Measurements from ENCODE around the gene SPA17.

Gene SPA17

GRCh38 chr11:124673333-124674167 lies at the start of gene SPA17, which contains the start of gene SIAE:
SPA17 (plus strand) TSS chr11:124673904; CDS start chr11:124675265, 1,361 bp downstream.
SIAE (minus strand) TSS chr11:124673739; CDS start chr11:124673708, 31 bp downstream.
- peak; percentile 92 for DNase-seq

GRCh38 chr11:124625504-124626168 lies 48.1 kb upstream of the SPA17 start:
- DNase-seq: no peak

DNA sequence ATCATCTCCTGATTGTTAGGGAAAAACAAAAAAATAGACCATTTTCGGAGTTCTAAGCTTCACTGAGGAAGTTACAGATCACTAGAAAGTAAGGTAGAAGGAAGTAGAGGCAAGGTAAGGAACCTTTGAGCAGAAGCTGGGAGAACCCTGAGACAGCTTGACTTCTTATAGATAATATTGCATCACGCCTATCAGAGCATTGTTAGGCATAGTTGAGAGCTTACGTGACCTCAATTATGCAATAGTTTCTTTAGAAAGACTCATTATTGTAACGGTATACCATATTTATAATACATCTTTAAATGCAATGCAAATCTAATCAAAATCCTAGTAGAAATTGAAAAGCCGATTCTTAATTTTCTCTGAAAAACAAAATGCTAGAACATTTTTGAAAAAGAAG lies 46.2 kb upstream of the SPA17 start:
- no peak for DNase-seq

GRCh38 chr11:124629961-124630360 lies 43.7 kb upstream of the SPA17 start:
- DNase-seq: no peak

- DNase-seq: no peak
Observed at GRCh38 chr11:124633355-124633754, 40.3 kb upstream of the SPA17 start.

DNA sequence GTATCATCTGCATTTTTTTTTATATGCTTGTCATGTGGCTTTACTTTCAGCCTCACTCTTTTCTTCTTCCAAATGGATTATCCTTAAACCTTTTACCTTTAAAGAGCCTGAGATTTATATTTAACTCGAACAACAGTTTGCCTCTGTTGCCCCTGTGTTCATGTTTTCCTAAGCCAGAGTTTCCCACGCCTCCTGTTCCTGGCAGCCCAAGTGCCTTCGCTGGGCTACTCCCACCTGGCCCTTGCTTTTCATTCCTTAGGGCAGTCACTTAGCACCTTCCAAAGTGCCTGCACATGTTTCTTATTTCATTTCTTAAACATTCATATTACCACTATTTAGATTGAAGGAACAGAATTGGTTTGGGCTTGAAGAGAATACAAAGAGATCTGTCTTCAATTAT lies 37.8 kb upstream of the SPA17 start:
- no peak for DNase-seq

GRCh38 chr11:124638500-124638899 lies 35.2 kb upstream of the SPA17 start:
- no peak for DNase-seq

DNA sequence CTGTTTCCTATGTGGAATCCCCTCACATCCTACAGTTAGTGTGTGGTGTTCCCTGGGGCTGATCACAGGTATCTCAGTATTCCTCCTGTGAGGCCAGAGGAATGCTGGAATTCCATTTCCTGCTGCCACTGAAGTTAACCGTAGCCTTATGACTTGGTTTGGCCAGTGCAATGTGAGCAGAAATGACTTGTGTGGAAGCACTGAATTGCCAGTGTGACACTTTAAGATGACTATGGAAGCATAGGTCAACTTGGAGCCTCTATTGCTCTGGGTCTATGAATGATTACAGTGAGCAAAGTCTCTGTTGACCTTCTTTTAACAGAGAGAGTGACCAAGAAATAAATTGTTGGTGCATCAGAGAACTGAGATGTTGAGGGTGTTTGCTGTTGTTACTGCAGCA lies 34.5 kb upstream of the SPA17 start:
- no peak for DNase-seq

GRCh38 chr11:124640666-124641065 lies 33.0 kb upstream of the SPA17 start:
- DNase-seq: peak; percentile 36

DNA sequence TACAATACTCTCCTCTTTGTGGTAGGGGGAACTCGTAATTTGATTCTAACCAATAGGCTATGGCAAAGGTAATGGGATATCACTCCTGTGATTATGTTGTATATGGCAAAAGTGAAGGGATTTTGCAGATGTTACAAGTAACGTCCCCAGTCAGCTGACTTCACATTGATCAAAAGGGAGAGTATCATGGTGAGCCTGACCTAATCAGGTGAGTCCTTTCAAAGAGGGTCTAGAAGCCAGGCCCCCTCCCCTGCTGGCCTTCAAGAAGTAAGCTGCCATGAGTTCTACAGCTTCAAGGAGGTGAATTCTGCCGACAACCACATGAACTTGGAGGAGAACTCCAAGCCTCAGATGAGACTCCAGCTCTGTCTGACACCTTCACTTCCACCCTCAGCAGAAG lies 31.1 kb upstream of the SPA17 start:
- no peak for DNase-seq

GRCh38 chr11:124643042-124643604 lies 30.6 kb upstream of the SPA17 start:
- no peak for DNase-seq

- no peak for DNase-seq
Observed at GRCh38 chr11:124643605-124644425, 29.9 kb upstream of the SPA17 start.

DNA sequence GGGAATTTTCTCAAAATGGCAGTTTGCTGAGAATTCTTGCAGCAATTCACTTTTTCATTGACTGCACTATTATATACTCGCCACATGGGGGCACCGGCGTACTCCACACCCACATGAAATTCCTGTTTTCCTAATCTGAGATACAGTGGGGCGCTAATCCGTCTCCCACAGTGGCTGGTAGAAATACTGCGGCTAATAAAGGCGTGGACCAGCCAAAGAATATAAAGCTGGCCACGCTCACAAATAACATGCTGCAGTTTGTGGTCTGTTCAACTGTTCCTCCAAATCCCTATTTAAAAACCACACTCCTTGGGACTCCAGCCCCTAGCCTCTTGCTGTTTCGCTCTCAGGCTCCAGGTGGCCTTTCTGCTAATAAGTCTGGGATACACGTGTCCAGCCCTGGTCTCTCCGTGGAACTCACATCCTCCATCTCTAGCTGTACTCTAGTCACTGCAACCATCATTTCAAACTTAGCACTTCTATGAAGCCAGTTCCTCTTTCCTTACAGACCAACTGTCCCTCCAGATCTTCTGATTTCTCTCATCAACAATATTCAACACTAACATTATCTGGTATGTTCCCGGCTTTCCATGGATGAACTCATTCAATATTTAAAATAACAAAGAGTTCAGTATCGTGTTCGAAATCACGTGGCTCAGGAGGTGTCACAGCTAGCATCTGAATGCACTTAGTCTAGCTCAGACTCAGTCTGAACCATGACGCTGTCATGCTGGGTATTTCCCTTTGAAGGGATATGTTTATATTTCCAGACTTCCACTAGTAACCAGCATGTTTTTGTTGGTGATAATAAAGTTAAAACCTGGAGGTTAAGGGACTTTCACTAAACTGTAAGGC lies 29.1 kb upstream of the SPA17 start:
- peak; percentile 97 for DNase-seq

DNA sequence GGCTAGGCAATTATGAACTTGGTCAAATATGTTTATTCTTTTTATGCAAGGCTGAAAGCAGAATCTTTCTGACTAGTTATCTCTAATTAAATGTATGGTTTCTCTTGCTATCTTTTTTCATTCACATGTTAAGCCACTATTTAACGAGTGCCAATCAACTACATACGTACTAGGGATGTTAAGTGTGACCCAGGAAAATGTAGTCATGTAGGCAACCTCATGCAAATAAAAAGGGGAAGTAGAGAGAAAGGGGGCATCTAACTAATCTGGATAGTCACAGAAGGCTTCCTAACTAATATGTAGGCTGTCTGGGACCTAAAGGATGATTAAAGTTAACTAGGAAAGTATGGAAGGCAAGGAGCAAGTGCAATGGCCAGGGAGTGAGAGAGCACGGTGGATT lies 27.6 kb upstream of the SPA17 start:
- no peak for DNase-seq

- DNase-seq: no peak
Observed at GRCh38 chr11:124648610-124649009, 25.1 kb upstream of the SPA17 start.

- peak; percentile 75 for DNase-seq
Observed at GRCh38 chr11:124656774-124657630, 16.7 kb upstream of the SPA17 start.

DNA sequence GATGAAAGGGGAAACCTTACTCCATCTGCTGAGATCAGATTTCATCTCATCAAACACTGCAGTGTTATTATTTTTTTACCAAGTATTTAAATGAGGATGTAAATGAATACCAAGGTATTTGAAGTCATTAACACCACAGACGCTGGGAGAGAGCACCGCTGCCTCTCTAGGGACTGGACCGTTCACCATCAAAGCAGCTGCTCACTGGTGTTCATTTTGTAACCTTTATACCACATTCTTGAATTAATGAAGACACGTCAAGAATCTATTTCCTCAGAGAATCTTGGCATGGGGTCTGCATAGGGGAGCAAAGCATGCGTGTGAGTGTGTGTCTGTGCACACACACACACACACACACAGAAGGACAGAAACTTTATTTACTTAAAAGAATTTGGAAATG lies 15.8 kb upstream of the SPA17 start:
- DNase-seq: peak; percentile 99

DNA sequence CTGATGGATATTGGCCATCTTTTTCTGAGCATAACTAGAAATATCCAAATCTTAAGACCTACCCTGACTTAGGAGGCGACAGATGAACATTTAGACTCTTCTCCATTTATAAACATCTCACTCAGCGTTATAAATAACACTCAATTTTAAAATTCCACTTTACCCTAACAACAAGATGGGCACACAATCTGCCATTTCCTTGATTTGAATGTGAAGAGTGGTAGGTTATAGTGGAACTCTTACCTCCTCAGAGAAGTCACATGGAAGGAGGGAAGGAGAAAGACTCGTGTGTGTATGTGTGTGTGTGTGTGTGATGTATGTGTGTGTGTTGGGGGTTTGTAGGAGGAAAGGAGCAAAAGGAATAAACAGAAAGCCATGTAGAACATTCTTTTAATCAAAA lies 15.2 kb upstream of the SPA17 start:
- DNase-seq: no peak

- DNase-seq: no peak
Observed at GRCh38 chr11:124658986-124659385, 14.7 kb upstream of the SPA17 start.

DNA sequence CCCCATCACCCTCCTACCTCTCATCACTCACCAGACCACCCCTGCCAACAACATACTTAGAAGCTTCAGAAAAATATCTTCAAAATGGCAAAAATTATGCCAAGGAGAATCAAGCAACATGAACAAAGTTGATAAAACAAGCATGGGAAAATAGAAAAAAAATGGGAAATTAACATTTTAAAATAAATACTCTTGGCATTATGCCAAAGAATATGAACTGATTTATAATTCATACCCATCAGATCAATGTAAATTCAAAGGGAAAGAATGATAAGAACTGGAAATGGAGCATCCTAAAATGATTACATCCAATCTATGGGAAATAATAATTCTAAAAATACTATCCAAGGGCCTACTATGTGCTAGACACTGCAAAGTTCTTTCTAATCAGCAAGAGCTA lies 12.2 kb upstream of the SPA17 start:
- DNase-seq: no peak

DNA sequence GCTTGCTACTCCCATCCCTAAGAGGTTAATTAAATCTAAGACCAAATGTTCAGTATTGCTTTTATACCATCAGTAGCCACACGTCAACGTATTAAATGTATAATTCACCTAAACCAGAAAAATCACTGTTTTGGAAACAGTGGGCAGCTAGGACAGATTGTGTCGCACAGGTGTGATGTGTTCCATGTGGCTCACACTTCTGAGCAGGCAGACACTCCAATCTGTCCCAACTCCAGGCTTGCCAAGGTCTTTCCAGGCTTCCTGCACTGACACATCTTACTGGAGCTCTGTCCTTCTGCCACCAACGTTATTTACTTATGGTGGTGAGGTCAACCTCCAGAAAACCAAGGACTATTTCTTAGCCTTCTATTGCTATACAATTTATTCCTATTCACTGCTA lies 11.6 kb upstream of the SPA17 start:
- DNase-seq: no peak
